NCI-H2081 treated with DMSO at 0.1 percent for 48 hours (cell line): ENCODE measurements around the gene TGFBR3L.
"Not testable (repeated sequence)": the region's sequence is repeated elsewhere in the genome, so short reads cannot be mapped to it uniquely, and the experiment has no call there.

Source experiments
- DNase-seq: peaks from one replicate; lab custom pipeline; 2025; lab: John Stamatoyannopoulos, UW

Gene TGFBR3L

GRCh38 chr19:7879836-7880235 lies 34.8 kb upstream of the TGFBR3L start:
- DNase-seq = no peak

DNA sequence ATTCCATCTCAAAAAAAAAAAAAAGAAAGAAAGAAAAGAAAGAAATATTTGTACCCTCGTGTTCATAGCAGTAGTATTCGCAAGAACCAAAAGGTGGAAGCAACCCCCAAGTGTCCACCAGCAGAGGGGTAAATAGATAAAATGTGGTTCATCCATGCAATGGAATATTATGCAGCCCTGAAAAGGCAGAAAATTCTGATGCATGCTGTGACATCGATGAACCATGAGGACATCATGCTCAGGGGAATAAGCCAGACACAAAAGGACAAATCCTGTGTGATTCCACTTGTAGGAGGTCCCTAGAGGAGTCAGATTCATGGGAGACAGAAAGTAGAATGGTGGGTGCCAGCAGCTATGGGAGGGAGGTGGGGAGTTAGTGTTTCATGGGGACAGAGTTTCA lies 32.7 kb upstream of the TGFBR3L start:
- no peak for DNase-seq

- no peak for DNase-seq
Observed at GRCh38 chr19:7883105-7883504, 31.5 kb upstream of the TGFBR3L start.

- no peak for DNase-seq
Observed at GRCh38 chr19:7883796-7884570, 30.6 kb upstream of the TGFBR3L start.

DNA sequence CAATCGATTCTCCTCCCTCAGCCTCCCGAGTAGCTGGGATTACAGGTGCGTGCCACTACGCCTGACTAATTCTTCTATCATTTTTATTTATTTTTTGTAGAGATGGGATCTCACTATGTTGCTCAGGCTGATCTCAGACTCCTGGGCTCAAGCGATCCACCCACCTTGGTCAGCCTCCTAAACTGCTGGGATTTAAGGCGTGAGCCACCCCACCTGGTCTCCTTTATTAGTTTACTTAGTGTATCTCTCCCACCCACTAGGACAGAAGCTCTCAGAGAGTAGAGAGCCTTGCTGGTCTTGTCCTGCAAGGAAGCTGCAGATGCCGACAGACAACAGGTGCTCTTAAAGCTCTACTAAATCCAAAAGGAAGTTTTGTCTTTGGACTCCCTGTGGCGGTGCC lies 28.8 kb upstream of the TGFBR3L start:
- DNase-seq = no peak

- DNase-seq = no peak
Observed at GRCh38 chr19:7887408-7888144, 27.1 kb upstream of the TGFBR3L start.

- DNase-seq = no peak
Observed at GRCh38 chr19:7888145-7888825, 26.3 kb upstream of the TGFBR3L start, which contains the start of gene LRRC8E. TSS of gene LRRC8E (plus strand) at chr19:7888510. CDS start at chr19:7895604, 7,094 bp downstream.

GRCh38 chr19:7888826-7889217 lies 25.8 kb upstream of the TGFBR3L start:
- no peak for DNase-seq

DNA sequence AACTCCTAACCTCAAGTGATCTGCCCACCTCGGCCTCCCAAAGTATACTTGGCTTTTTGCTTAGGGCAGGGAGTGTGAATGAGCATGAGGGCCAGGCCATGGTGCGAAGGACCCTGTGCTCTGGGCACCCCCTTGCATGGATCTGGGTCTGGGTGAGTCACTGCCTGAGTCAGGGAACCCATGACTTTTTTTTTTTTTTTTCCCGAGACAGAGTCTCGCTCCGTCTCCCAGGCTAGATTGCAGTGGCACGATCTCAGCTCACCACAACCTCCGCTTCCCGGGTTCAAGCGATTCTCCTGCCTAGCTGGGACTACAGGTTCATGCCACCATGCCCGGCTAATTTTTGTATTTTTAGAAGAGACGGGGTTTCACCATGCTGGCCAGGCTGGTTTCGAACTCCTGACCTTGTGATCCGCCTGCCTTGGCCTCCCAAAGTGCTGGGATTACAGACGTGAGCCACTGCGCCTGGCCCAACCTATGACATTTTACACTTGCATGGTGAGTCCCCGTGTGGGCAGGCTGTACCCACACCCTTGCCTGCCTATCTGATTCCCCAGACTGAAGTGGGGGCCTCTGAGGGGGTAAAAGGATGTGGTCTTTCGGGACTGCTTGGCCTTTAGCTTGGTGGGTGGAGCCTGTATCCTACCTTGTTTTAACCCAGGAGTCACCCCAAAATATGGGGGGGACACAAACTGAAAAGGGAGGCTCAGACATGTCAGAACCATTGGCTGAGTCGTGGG lies 21.1 kb upstream of the TGFBR3L start:
- not testable (repeated sequence) for DNase-seq

DNA sequence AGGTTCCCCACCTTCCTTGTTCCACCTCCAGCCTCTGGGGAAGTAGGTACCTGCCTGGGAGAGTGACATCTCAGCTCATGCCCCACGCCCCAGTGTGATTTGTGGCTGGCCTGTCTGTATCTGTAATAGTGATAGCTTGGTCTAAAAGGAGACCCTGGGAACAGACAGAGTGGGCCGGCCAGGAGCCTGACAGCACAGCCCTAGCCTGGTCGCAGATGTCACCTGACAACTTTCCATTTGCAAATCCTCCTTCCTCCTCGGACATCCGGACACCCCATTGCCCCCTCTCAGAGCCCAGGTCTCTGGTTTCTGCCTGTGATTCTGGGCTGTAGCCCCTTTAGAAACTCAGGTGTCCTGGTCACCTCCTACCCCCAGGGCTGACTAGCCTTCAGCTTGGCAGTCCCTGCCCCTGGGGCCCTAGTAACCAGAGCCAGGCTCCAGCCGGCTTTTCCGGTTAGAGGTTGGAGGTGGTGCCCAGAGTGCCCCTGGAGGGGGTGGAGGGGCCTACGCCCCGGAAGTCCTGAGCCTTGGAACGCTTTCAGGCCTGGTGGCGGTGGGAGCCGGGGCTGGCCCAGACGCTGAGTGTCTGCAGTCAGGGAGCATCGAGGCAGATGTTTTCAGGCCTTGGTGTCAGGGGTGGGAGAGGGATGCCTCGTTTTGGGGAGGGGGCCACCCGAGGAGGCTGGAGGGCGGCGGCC lies 19.9 kb upstream of the TGFBR3L start:
- no peak for DNase-seq

GRCh38 chr19:7895565-7895964 lies 19.1 kb upstream of the TGFBR3L start:
- no peak for DNase-seq

GRCh38 chr19:7897292-7897691 lies 17.3 kb upstream of the TGFBR3L start:
- no peak for DNase-seq

GRCh38 chr19:7898967-7899366 lies 15.7 kb upstream of the TGFBR3L start:
- DNase-seq = no peak

- DNase-seq = no peak
Observed at GRCh38 chr19:7899751-7900378, 14.8 kb upstream of the TGFBR3L start.

DNA sequence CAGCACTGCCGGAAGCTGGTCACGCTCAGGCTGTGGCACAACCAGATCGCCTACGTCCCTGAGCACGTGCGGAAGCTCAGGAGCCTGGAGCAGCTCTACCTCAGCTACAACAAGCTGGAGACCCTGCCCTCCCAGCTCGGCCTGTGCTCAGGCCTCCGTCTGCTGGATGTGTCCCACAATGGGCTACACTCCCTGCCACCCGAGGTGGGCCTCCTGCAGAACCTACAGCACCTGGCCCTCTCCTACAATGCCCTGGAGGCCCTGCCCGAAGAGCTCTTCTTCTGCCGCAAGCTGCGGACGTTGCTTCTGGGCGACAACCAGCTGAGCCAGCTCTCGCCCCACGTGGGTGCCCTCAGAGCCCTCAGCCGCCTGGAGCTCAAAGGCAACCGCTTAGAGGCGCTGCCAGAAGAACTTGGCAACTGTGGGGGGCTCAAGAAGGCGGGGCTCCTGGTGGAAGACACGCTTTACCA lies 14.2 kb upstream of the TGFBR3L start:
- no peak for DNase-seq

GRCh38 chr19:7900931-7901330 lies 13.7 kb upstream of the TGFBR3L start:
- no peak for DNase-seq

- DNase-seq = no peak
Observed at GRCh38 chr19:7901337-7901736, 13.3 kb upstream of the TGFBR3L start.

DNA sequence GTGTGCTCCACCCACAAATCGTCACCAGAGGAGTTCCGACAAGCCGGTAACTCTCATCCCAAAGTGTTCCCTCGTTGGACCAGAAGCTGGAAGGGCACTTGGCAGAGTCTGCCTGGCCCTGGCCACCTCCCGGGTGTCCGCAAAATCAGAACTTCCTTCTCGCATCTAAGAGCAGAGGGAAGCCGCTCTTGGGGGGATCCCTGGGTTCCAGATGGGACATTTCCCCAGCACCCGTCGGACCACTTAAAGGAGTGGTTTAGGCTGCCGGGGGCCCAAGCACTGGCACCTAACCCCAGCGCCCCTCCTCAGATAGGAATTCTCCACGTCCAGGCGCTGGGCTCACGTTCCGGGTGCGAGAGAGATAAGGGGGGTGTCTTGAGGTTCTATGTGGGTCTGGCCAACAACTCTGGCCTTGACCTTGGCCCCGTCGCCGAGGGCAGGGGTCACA lies 11.8 kb upstream of the TGFBR3L start:
- no peak for DNase-seq

DNA sequence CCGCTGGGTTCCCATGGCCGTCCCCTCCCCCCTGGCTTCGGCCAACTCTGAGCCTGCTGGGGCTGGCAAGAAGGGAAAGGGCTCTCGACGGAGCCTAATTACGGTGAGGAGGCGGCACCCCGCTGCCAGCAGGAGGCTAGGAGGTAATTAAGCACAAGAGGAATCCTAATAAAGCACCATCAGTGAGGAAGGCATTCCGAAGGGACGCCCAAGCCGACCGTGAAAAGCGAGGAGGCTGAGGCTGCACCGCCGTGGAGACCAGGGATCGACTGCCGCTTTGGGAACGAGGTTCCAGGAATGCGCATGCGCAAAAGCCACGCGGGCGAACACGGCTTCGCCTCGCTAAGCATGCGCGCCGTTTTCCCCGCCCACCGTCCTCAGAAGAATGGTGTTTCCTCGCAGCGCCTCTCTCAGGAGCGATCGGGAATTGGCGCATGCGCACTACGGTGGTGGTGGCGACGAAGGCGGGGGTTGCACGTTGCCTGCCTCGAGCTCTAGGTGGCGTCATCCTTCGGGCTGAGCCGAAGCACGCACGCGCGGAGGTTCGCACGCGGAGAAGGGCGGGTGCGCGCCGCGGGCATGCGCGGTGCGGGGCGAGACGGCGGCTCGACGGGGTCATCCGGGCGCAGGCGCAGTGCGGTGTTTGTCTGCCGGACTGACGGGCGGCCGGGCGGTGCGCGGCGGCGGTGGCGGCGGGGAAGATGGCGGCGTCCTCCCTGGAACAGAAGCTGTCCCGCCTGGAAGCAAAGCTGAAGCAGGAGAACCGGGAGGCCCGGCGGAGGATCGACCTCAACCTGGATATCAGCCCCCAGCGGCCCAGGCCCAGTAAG lies 11.2 kb upstream of the TGFBR3L start, which contains the start of gene MAP2K7:
Gene MAP2K7, plus strand, starts transcription at position 634 of the 830 bp plus-strand sequence. Its CDS starts 68 bp downstream, at position 702.
- peak; percentile 98 for DNase-seq
